ENCODE results near the gene TNNI3K. TPM values are rescaled to one million over a fixed set of nuclear protein-coding genes. Genes with fewer than 3 reads are reported as not detected.

Gene TNNI3K
- total RNA-seq, 1 donor from 2014 or later = 89.7 TPM

GRCh38 chr1:74530892-74531291 is 295.7 kb downstream of the TNNI3K start:
- Histone ChIP-seq H3K27me3 (ENCODE audit: low read depth) (no peaks in the 10 kb centered on the region), H3K9me3 (replicated peaks) (no peaks in the 10 kb centered on the region), H3K27ac (replicated peaks) (no peak overlapping the region), H3K4me3 (no peak overlapping the region), H3K4me1 (no peaks in the 10 kb centered on the region), H3K36me3 (no peaks in the 10 kb centered on the region)
- TF ChIP-seq CTCF (IDR thresholded peaks at IDR 0.05; ENCODE audit: borderline replicate concordance) = no peak
- intact Hi-C loops (cut with micrococcal nuclease) = no loop called here
- DNase-seq = no peak

- DNase-seq = no peak
- Histone ChIP-seq H3K27me3 (ENCODE audit: low read depth) (no peaks in the 10 kb centered on the region), H3K27ac (replicated peaks) (no peak overlapping the region), H3K4me1 (no peaks in the 10 kb centered on the region), H3K9me3 (replicated peaks) (no peaks in the 10 kb centered on the region), H3K36me3 (no peaks in the 10 kb centered on the region), H3K4me3 (no peak overlapping the region)
- no peak for TF ChIP-seq CTCF (IDR thresholded peaks at IDR 0.05; ENCODE audit: borderline replicate concordance)
- intact Hi-C loops (cut with micrococcal nuclease) = no loop called here
Observed at GRCh38 chr1:74531796-74532195, 296.6 kb downstream of the TNNI3K start.

- no peaks in the 10 kb centered on the region for H3K4me1 ChIP-seq
- no peaks in the 10 kb centered on the region for H3K27me3 ChIP-seq (ENCODE audit: low read depth)
- H3K36me3 ChIP-seq = no peaks in the 10 kb centered on the region
- H3K27ac ChIP-seq (replicated peaks) = no peak overlapping the region
- no peaks in the 10 kb centered on the region for H3K9me3 ChIP-seq (replicated peaks)
- TF ChIP-seq CTCF (IDR thresholded peaks at IDR 0.05; ENCODE audit: borderline replicate concordance) = no peak
- H3K4me3 ChIP-seq = no peak overlapping the region
- no peak for DNase-seq
- intact Hi-C loops (cut with micrococcal nuclease) = no loop called here
Observed at GRCh38 chr1:74534241-74534640, 299.1 kb downstream of the TNNI3K start.

- Histone ChIP-seq H3K4me1 (no peaks in the 10 kb centered on the region), H3K4me3 (no peak overlapping the region), H3K27me3 (ENCODE audit: low read depth) (no peaks in the 10 kb centered on the region), H3K9me3 (replicated peaks) (no peaks in the 10 kb centered on the region), H3K27ac (replicated peaks) (no peak overlapping the region), H3K36me3 (peaks cover 6% of the 10 kb centered on the region)
- TF ChIP-seq CTCF (IDR thresholded peaks at IDR 0.05; ENCODE audit: borderline replicate concordance) = no peak
- intact Hi-C loops (cut with micrococcal nuclease) = no loop called here
- no peak for DNase-seq
Observed at GRCh38 chr1:74545821-74546220, 310.6 kb downstream of the TNNI3K start.

- intact Hi-C loops (cut with micrococcal nuclease) = no loop called here
- Histone ChIP-seq H3K4me3 (no peak overlapping the region), H3K9me3 (replicated peaks) (no peaks in the 10 kb centered on the region), H3K27me3 (ENCODE audit: low read depth) (no peaks in the 10 kb centered on the region), H3K27ac (replicated peaks) (no peak overlapping the region), H3K4me1 (no peaks in the 10 kb centered on the region), H3K36me3 (peaks cover 6% of the 10 kb centered on the region)
- TF ChIP-seq CTCF (IDR thresholded peaks at IDR 0.05; ENCODE audit: borderline replicate concordance) = no peak
- DNase-seq = no peak
Observed at GRCh38 chr1:74548961-74549750, 314.0 kb downstream of the TNNI3K start.

All from left ventricle myocardium inferior (tissue), 1 donor.